NK-92 (cell line): ENCODE data around the gene SPRYD3.
"Not testable (repeated sequence)": the region's sequence is repeated elsewhere in the genome, so short reads cannot be mapped to it uniquely, and the experiment has no call there.

ENCODE experiments used
- DNase-seq: peaks from one replicate; lab custom pipeline; 2025; ENCODE audit not compliant: unreplicated experiment; lab: John Stamatoyannopoulos, UW

SPRYD3 gene

DNA sequence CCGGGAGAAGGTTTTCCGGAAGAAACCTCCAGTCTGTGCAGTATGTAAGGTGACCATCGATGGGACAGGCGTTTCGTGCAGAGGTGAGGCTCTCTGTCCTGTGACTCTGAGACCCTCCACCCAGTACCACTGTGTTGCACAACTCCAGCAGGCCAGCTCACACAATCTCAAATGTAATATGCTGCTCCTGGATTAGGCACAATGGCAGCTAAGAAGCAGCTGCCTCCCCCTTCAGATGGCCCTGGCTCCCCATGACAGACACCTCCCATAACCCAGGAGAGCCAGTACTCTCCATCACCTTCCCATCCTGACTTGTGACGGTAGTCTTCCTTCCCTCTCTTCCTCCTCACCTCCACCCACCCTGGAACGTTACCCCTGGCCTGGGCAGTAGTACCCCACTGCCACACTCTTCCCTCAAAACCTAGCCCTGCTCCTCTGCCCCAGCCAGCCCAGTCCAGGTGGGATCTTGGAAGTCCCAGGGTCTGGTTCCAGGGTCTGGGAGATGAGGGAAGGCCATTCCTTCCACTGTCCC, 27.2 kb downstream of the SPRYD3 start:
- DNase-seq: no peak

DNA sequence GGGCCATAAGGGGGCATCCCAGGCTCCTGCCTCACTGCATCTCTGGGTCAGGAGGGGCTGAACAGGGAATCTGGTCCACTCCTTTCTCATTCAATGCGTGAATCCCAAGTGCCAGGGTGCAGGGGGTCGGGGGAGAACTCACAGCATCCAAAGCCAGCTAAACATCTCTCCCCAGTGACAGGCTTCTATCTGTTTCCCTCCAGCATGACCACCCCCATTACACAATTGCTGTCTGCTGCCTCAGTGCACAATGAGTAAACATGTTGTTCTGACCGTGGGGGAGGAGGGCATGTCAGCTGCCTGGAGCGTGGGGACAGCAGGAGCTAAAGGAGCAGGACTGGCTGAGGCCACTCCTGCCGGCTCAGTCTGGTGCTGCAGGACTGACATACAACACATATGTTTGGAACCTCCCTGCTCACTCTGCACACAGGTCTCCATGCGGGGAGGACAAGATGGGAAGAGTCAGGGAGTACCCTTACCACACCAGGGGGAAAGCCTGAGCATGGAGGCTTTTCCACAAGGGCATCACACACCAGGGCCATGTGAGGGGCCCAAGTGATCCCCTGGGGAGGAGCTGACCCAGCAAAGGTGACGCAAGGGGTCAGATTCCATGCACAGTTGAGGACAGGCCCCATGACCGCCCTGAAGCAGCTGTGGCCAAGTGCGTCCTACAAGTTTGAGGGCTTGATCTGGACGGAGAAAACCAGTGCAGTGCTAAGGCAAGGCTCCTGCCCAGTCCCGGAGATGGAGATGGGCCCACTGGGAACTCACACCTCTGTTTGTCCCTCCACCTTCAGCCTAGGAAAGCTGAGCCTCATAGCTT, 27.9 kb downstream of the SPRYD3 start:
- no peak for DNase-seq

DNA sequence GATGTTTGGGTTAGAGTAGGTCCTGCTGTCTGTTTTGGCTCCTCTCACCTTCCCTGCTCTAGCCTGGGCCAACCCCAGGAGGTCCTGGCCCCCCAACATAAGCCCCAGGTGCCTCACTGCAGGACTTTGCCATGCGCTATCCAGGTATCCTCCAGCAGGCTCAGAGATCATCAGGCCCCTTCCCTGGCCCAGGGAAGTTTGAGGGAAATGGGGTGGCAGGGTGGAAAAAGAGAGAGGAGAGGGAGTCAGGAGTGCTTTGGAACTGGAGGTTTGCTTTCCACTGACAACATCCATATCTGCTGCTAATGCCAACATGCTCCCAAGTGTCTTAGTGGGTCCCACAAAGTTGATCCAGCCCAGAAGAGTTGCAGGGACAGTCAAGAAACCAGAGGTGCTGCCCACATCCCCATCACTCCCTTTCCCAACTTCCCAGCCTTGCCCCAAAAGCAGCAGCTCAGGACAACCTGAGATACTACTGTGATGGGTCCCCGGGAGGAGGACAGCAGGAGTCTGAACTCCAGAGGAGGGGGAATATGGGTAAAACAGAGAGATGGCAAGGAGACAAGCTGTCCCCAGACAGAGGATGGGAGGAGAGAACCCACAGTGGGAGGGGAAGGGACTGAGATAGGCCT, 28.6 kb downstream of the SPRYD3 start:
- DNase-seq: no peak

DNA sequence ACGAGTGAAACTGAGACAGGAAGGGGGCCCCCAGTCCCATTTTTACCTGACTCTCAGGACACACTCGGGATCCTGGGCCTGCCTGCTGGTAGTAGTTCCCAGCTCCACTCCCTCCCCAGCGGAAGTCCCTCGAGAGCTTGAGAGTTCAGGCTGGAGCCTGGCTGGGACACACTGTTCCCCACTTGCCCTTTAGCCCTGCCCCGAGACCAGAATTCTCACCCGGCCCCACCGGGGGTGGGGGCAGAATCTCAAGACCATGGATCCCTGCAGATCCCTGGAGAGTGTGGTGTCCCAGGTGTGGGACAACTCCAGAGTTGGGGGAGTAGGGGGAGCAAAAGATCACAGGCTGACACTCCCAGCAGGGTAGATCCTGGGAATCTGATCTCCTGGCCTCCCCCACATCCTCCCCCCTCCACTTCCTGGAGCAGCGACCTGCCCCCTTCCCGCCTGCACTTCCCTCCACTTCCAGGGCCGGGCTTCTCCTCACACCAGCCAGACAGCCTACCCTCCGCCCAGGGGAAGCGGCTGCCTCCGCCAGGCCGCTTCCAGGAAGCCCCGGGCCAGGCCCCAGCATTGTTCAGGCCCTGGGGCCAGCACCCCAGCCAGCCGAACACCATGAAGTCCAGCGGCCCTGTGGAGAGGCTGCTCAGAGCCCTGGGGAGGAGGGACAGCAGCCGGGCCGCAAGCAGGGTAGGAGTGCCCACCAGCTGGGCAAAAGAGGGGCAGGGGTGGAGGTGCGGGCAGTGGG, 29.4 kb downstream of the SPRYD3 start, which contains the start of gene TNS2:
Gene TNS2 (plus strand): TSS at position 495 of the 748 bp plus-strand sequence. CDS start 121 bp downstream, at position 616.
- DNase-seq: no peak

DNA sequence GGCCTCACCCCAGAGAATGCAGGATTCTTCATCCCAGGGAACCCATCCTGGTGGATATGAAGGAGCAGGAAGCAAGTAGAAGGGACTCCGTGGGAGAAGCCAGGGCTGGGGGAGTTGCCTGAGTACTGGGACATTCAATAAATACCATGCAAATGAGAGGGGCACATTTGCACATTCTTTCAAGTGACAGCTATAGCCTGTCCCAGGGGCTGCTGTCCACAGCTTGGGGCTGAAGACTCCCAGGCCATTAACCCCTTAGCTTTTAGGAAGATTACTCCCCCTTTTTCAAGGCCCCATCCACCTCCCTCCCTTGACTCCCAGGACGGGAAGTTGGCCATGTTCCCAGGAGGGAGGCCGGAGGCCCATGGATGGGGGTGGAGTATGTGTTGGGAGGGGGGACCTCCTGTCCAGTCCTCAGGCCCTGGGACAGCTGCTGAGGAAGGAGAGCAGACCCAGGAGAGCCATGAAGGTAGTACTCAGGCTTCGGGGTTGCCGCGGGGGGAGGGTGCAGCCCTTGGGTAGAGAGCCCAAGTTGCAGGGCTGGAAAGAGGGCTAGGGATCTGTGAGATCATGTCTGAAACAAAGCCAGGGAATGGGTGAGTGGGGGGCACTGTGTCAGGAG, 30.3 kb downstream of the SPRYD3 start:
- no peak for DNase-seq

DNA sequence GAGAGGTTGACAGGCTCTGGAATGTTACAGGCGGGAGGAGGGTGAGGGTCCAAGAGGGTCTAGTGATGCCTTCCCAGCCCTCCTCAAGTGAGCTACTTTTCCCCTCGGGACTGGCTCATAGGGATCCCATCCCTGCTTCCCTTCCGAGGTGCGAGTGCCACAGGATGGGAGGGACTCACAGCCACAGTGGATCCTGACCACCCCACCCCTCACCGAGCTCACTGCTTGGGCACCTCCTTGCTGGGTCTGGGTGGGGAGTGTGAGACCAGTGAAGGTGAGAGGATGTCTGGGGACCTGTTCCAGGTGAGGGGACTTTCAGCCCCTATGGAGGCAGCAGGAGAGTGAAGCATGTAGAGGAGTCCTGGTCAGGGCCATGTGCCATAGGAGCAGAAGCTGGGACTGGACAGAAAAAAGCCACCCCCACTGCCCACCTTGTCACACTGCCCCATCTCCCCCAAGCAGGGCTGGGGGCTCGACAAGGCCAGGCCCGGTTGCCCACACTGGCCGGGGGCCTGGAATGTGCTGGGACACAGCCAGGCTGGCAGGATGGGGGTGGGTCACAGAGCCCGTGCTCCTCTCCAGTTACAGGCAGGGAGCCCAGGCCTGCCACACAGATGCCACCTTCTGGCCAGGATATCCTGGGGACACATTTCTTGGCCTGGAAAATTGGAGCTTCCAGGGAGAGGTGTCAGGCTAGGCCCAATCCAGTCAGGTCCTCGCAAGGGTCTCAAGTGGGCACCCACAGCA, 31.0 kb downstream of the SPRYD3 start:
- no peak for DNase-seq

DNA sequence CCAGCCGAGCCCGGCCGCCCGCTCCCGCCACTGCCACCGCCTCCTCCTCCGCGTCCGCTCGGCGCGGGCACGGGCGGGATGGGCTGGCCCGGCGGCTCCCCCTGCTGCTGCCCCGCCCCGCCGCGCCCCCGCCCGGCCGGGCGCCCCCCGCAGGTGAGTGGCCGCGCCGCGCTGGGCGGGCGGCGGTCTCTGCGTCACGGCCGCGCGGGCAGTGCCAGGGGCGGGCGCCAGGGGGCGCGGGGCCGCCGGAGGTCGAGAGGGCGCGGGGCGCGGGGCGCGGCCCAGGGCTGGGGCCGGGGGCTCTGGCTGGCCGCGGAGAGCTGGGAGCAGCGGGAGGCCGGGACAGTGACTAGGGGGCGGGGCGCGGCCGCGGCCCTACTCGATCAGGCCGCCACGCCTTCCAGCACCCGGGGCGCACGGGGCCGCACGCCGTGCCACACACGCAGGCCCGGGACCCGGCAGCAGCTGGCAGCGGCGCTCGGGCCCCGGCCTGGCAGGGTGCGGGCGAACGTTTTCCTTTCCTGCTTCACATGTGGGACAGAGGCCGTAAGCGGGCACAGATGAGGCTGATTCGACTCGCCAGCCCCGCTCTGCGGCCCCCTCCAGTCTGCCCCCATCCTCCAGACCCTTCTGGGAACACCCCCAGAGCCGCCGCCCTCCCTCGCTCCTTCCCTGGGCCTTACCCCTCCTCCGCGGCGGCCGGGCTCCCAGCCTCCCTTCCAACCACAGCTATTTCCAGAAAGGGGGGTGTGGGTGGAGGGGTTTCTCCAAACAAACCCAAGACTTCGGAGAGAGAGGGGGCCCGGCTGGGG, 31.8 kb downstream of the SPRYD3 start:
- DNase-seq: no peak

DNA sequence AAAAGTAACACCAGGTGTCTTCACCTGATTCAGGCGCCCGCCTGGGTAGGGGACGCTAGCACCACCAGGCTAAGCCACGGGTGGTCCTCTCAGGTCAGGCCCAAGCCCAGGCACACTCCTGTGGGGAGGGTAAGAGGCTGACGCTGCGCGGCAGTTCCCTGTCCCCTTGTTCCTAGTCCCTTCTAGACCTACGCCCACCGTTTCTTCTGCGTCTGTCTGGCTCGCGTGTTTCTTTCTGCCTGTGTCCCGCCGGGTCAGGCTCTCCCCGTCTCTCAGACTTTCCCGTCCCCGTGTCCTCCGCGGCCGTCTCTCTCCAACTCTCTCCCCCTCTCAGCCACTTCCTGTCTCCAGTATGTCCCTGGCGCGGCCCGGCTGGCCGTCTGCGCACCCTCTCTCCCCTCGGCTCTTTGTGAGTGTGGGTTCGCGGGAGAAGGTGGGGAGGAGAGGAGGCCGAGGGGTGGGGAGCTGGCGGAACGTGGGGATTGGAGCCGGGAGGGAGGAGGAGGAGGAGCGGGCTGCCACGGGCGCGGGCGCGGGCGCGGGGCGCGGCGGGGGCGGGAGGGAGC, 32.5 kb downstream of the SPRYD3 start:
- DNase-seq: no peak

DNA sequence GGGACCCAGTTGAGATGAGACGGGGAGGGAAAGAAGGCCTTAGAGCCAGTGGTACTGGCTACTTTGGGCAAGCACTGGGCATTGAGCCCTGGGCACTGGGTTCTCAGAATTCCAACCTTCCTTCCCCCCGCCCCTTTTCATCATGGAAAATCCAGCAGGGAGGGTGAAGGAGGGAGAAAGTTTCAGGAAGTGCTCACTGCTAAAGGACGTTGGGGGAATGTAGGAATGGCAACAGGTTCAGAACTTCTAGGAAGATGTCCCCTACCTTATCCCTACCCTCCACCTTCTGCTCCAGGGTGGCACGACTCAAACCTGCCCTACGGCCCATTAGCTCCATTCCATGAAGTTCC, 33.5 kb downstream of the SPRYD3 start:
- no peak for DNase-seq

DNA sequence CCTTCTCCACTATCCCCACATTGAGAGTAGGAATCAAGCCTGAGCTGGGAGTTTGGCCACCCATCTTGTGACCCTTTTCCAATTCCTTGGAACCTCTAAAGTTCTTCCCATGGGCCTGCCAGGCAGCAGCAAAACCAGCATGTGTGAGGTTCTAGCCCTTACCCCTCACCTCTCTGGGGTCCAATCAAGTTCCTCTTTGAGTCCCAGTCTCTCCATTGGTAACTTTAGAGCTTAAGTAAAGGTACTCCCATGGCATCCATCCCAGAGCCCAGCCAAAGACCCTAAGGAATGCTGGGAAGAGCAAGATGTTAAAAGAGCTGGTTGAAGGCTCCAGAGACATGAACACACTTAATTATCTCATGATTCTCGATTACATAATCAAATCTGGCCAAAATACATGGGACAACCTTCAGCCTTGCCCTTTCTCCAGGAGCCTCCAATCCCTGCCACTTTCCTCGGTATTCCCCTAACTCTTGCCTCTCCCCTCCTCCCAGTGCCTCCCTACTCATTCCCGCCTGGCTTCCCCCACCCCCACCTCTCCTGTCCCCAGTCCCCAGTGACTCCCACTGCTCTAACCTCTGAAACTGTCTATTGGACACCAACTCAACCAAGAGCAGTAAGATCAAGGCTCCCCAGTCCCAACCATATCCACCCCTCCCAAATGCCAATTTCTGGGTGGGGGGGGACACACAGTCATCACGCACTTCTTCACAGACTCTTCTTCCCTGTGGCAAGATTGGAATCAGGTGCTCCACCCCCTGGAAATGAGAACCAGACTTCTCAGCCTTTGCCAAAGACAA, 34.1 kb downstream of the SPRYD3 start:
- no peak for DNase-seq

DNA sequence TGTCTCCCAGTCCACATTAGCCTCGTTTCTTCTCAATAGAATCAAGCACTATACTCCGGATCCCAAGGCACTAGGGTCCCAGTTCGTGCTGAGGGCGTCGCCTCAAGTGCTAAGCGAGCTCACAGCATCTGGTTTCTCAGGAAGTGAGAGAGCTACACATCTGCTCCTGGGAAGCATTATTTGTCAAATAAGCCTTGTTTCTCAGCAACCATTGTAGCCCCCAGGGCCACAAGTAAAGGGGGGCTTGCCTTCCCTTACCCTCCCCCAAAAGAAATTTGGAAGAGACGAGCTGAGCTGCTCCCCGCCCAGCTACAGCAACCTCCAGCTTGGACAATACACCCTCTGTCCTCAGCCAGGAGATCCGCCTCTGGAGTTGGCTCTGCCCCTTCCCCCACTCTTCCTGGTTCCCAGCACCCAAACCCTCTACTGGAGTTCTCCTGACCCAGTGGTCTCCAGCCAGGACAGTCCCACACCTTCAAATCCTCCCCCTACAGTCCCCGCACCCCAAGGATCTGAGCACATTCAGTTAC, 35.1 kb downstream of the SPRYD3 start:
- DNase-seq: no peak

DNA sequence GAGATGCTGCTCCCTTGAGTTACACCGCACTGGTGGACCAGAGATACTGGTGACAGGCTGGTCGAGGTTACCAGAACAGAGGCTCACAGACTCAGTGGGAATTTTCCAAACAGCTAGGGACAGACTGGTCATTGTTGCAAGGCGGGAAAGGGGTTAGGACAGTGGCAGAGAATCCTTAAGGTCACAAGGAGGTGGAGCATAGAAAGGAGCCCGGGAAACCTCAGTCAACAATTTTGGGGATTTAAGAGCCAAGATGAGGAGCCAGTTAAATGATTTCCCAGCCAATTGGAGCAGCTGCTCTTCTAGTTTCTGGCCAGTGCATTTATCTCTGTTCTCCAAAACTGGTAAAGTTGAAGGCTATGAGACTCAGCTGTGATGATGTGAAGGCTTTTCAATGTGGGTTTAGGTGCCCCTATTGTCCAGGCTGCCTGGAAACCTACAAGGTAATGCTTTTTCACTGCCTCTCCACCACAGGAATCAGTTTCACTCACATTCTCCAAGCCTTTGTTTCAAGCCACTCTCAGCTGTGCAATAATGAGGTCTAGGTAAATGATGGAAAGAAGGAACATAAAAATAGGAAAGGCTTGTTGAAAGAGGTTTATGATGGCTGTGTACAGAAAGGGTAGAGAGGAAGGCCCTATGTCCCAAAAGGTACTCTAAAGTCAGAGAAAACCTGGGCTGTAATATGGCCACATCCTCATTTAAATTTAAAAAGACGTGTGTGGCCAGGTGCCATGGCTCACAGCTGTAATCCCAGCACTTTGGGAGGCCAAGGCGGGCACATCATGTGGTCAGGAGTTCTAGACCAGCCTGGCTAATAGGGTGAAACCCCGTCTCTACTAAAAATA, 36.4 kb downstream of the SPRYD3 start:
- no peak for DNase-seq

DNA sequence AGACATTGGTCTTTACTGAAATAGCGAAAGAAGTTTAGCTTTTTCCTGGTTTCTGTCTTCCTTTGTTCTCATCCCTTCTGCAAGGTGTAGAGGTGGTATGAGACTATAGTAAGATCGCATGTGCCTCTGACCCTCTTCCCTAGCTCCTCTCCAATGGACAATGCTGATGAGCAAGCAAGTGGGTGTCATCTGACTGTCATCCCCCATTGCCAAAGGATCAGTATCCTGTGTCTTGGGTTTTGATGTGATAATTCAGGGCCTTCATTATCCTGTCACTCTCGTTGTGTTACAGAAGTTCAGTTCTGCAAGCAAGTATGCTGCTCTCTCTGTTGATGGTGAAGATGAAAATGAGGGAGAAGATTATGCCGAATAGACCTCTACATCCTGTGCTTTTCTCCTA, 39.3 kb downstream of the SPRYD3 start:
- DNase-seq: no peak

DNA sequence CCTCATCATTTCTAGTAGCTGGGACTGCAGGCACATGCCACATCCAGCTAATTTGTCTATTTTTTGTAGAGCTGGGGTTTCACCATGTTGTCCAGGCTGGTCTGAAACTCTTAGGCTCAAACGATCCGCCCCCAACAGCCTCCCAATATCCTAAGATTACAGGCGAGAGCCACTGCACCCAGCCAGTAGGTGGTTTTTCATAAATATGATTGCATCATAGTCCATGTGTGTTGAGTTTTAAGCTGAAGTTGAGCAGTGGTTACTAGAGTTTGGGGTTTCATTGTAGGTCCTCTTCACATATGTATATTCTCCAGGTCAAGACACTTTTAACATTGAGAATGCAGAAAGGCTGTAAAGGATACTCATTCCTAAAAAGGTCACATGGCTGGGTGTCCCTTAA, 42.4 kb downstream of the SPRYD3 start:
- no peak for DNase-seq

DNA sequence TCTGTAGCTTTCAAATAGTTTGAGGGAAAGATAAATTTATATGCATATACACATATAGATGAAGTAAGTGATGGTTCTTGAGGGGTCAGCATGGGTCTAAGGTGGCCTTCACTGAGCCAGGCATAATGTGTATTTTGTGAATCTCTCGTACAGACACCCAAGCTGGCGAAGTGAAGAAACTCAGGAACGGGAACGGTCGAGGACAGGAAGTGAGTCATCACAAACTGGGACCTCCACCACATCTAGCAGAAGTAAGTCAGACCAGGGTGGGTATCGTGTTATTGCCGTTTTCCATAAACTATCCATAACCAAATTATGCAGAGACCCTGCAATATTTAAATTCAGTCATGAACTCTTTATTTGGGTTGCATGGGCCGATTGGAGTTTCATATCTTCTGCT, 44.7 kb downstream of the SPRYD3 start:
- no peak for DNase-seq

DNA sequence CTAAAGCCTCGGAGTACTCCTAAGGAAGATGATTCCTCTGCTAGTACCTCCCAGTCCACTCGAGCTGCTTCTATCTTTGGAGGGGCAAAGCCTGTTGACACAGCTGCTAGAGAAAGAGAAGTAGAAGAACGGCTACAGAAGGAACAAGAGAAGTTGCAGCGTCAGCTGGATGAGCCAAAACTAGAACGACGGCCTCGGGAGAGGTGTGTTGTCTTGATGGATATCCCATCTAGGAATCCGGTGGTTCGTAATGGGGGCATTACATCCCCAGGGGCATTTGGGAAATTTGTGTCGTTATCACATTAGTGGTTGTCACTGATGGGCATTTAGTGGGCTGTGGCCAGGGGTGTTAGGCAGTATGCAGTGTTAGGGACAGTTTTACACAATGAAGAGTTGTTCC, 45.4 kb downstream of the SPRYD3 start:
- DNase-seq: not testable (repeated sequence)

DNA sequence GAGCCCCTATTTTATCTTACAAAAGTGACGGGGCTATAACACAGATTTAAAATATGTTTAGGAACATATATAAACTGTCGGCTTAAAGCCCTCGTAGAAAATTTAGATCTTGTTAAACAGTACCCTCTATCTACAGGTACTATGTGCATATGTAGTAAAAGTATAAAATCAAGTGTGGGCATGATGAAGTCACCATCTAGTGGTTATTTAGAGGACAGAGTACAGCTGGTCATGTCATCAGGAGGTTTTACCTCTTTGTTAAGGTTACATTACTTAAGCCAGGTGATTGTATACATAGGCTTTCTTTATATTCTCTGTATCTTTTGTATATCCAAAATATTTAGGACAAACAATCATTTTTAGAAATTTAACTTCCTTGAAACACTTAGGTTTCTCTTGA, 47.6 kb downstream of the SPRYD3 start:
- DNase-seq: no peak
